Prostate gland (tissue), 2 donors: ENCODE results near the gene WDR73.

Source experiments
- POLR2A ChIP-seq: fragments of 450-650 bp; IDR thresholded peaks from one replicate; pipeline ENCODE4 v1.6.1; 2016; ENCODE audit warnings: antibody characterized with exemption, mild to moderate bottlenecking
- POLR2AphosphoS5 ChIP-seq: sonication (generic); formaldehyde crosslinking; IDR thresholded peaks from one replicate; pipeline ENCODE4 v1.6.1; 2017; ENCODE audit warnings: antibody characterized with exemption
- TF ChIP-seq, protein P1 (sequence below), 4 experiments: fragments of 200-600 bp in 2 of 4; fragments of 450-650 bp in 2 of 4; sonication (generic) in 2 of 4; IDR thresholded peaks; 1 replicate in 3 of 4; 2 replicates in 1 of 4; pipeline ENCODE4 v1.5.1; 2016 to 2019; ENCODE audit warnings: antibody characterized with exemption in 4 of 4, mild to moderate bottlenecking in 2 of 4, moderate library complexity in 2 of 4

GRCh38 chr15:84608707-84609284 is 45.3 kb downstream of the WDR73 start:
- TF ChIP-seq POLR2AphosphoS5 = no peak
- no peak for TF ChIP-seq POLR2A
- TF ChIP-seq, protein P1, sequence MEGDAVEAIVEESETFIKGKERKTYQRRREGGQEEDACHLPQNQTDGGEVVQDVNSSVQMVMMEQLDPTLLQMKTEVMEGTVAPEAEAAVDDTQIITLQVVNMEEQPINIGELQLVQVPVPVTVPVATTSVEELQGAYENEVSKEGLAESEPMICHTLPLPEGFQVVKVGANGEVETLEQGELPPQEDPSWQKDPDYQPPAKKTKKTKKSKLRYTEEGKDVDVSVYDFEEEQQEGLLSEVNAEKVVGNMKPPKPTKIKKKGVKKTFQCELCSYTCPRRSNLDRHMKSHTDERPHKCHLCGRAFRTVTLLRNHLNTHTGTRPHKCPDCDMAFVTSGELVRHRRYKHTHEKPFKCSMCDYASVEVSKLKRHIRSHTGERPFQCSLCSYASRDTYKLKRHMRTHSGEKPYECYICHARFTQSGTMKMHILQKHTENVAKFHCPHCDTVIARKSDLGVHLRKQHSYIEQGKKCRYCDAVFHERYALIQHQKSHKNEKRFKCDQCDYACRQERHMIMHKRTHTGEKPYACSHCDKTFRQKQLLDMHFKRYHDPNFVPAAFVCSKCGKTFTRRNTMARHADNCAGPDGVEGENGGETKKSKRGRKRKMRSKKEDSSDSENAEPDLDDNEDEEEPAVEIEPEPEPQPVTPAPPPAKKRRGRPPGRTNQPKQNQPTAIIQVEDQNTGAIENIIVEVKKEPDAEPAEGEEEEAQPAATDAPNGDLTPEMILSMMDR (IDR thresholded peaks at IDR 0.05) = no peak
